AG09309 (cell line): ENCODE measurements around the gene PLSCR3.

ENCODE experiments used
- DNase-seq: peaks from one replicate; pipeline ENCODE4 v3.0.0-alpha.2; 2010; ENCODE audit warnings: low read depth
- H3K4me3 ChIP-seq: 2 replicates; pipeline ENCODE4 v1.5.1; 2011; ENCODE audit warnings: mild to moderate bottlenecking, low read depth, low read length, moderate library complexity; ENCODE audit not compliant: control insufficient read depth
- TF ChIP-seq, protein P1 (sequence below): IDR thresholded peaks from 2 replicates; pipeline ENCODE4 v1.5.1; 2011; ENCODE audit warnings: mild to moderate bottlenecking, low read depth, low read length, inconsistent platforms; ENCODE audit not compliant: insufficient read depth, control insufficient read depth; ENCODE audit errors: missing control alignments

PLSCR3 gene

DNA sequence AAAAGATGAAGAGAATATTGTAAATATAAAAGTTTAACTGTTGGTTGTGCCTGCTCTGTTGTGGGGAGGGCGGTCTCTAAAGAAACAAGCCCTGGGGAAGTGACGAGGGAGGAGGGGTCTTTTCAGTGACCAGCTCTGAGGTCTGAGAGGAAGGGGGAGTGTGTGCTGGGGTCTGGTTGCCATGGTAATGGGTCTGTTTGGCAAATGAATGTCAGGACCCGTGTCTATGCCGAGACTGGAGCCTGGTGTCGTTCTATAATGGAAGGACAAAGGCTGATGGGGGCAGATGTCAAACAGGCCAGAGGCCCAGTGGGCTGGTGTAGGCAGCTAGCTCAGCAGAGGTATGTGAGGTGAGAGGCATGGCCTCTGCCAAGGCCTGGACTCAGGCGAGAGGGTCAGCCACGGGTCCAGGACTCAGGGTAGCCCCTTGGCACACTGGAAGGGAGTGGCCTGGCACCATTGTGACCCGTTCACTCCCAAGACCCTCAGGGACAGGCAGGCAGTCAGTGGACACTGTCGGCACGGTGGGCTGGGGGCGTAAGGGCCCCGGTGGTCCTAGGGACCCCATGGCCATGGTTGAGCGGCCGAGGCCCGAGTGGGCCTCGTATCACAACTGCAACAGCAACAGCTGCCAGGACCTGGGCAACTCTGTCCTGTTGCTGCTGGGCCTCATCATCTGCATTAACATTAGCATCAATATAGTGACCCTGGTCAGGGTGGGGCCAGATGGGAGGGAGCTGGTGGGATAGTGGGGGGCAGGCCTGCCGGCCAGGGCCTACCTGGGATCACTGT, 25.7 kb upstream of the PLSCR3 start, which contains the start of gene SPEM1:
Gene SPEM1 (plus strand): TSS at position 506 of the 792 bp plus-strand sequence. CDS start 61 bp downstream, at position 567.
- H3K4me3 ChIP-seq = no peak within 1 kb of the TSS
- DNase-seq = no peak
- TF ChIP-seq, protein P1, sequence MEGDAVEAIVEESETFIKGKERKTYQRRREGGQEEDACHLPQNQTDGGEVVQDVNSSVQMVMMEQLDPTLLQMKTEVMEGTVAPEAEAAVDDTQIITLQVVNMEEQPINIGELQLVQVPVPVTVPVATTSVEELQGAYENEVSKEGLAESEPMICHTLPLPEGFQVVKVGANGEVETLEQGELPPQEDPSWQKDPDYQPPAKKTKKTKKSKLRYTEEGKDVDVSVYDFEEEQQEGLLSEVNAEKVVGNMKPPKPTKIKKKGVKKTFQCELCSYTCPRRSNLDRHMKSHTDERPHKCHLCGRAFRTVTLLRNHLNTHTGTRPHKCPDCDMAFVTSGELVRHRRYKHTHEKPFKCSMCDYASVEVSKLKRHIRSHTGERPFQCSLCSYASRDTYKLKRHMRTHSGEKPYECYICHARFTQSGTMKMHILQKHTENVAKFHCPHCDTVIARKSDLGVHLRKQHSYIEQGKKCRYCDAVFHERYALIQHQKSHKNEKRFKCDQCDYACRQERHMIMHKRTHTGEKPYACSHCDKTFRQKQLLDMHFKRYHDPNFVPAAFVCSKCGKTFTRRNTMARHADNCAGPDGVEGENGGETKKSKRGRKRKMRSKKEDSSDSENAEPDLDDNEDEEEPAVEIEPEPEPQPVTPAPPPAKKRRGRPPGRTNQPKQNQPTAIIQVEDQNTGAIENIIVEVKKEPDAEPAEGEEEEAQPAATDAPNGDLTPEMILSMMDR = no peak

DNA sequence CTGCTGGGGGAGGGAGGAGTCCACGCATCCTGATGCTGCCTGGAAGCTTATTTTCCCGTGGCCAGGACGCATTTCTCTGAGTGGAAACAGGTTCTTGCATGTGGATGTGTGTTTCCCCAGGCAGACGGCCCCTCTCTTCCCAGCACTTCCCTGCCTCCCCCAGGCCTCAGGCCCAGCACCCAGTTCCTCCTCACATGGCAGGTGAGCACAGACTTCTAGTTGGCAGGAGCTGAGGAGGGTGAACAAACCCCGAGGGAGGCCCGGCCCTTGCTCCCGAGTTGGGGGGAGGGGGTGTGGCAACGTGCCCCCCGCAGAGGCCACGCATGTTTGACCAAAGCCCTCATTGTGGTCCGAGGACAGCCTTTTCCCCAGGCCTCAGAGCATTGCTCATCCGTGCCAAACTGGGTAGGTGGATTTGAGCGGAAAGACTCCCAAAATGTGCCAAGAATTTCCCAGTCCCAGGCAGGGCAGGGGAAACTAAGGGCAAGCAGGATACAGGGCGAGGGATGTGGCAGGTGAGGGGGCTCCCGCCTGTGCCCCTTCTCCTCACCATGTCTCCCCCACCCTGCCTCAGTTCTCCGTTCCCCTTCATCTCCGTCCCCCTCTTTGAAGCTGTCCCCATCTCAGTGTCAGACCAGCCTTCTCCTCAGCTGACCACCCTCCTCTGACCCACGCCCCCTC, 24.3 kb upstream of the PLSCR3 start:
- no peak for DNase-seq
- TF ChIP-seq, protein P1 = no peak
- no peak overlapping the region for H3K4me3 ChIP-seq

DNA sequence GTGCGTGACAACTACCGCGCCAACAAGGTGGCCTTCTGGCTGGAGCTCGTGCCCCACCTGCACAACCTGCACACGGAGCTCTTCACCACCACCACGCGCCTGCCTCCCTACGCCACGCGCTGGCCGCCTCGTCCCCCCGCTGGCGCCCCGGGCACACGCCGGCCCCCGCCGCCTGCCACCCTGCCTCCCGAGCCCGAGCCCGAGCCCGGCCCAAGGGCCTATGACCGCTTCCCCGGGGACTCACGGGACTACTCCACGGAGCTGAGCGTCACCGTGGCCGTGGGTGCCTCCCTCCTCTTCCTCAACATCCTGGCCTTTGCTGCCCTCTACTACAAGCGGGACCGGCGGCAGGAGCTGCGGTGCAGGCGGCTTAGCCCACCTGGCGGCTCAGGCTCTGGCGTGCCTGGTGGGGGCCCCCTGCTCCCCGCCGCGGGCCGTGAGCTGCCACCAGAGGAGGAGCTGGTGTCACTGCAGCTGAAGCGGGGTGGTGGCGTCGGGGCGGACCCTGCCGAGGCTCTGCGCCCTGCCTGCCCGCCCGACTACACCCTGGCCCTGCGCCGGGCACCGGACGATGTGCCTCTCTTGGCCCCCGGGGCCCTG, 22.8 kb upstream of the PLSCR3 start:
- TF ChIP-seq, protein P1 = no peak
- H3K4me3 ChIP-seq = no peak overlapping the region
- no peak for DNase-seq

DNA sequence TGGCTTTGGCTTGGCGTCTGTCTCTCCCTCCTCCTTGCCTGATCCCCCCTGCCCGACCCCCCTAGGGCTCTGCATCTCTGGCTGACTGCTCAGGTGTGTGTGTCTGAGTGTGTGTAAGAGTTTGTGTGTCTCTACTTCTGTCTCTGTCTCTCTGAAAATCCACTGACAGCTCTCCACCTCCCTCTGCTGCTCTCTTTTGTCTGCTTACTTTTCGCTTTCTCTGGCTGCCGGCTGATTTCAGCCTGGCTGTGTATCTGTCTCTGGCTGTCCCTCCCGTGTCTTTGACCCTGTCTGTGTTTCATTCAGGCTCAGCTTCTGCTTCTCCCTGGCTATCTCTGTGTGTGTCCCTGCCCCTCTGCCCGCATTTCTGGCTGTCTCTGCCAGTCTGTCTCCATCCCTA, 22.0 kb upstream of the PLSCR3 start:
- no peak for DNase-seq
- no peak overlapping the region for H3K4me3 ChIP-seq
- TF ChIP-seq, protein P1 = no peak

DNA sequence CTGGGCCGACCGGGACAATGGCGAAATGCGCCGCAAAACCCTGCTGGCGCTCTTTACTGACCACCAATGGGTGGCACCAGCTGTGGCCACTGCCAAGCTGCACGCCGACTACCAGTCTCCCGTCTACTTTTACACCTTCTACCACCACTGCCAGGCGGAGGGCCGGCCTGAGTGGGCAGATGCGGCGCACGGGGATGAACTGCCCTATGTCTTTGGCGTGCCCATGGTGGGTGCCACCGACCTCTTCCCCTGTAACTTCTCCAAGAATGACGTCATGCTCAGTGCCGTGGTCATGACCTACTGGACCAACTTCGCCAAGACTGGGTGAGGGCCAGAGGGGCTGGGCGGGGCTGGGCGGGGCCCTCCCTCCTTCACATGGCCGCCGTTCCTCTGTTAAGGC, 21.5 kb upstream of the PLSCR3 start:
- TF ChIP-seq, protein P1 = no peak
- no peak overlapping the region for H3K4me3 ChIP-seq
- DNase-seq = no peak

DNA sequence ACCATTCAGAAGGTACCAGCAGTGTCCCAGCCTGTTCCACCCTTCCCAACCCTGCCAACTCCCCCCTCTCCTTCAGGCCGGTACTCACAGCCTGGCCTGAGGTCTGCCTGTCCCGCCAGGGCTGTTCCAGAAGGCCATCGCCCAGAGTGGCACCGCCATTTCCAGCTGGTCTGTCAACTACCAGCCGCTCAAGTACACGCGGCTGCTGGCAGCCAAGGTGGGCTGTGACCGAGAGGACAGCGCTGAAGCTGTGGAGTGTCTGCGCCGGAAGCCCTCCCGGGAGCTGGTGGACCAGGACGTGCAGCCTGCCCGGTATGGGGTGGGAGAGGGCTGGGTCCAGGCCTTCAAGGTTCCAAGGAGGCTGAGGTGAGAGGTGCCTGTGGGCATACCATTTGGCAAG, 20.5 kb upstream of the PLSCR3 start:
- no peak for DNase-seq
- no peak overlapping the region for H3K4me3 ChIP-seq
- TF ChIP-seq, protein P1 = no peak
